ENCODE results near the gene XKR8.

DNA sequence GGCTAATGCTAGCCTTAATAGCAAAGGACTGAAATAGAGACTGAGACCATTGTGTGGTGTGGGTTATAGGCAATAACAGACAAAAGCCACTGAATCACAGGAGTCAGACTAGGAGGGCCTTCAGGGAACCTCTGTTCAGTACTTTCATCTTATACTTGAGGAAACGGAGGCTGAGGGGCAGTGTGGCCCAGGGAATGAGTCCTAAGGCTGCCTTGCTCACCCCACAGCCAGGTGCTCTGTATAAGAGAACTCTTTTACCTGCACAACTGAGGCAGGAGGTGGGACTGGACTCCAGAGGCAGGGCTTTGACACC is 22.3 kb upstream of the XKR8 start:
- TF ChIP-seq, protein P1, sequence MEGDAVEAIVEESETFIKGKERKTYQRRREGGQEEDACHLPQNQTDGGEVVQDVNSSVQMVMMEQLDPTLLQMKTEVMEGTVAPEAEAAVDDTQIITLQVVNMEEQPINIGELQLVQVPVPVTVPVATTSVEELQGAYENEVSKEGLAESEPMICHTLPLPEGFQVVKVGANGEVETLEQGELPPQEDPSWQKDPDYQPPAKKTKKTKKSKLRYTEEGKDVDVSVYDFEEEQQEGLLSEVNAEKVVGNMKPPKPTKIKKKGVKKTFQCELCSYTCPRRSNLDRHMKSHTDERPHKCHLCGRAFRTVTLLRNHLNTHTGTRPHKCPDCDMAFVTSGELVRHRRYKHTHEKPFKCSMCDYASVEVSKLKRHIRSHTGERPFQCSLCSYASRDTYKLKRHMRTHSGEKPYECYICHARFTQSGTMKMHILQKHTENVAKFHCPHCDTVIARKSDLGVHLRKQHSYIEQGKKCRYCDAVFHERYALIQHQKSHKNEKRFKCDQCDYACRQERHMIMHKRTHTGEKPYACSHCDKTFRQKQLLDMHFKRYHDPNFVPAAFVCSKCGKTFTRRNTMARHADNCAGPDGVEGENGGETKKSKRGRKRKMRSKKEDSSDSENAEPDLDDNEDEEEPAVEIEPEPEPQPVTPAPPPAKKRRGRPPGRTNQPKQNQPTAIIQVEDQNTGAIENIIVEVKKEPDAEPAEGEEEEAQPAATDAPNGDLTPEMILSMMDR (conservative IDR thresholded peaks at IDR 0.05 in 1 of 2, IDR thresholded peaks at IDR 0.05 in 1 of 2; ENCODE audit: low read depth in 1 of 2, low read length in 2 of 2): no peak
- no peak for TF ChIP-seq EZH2 (IDR thresholded peaks at IDR 0.05; ENCODE audit: low read length, missing control alignments)
